HAP-1 (cell line): ENCODE data around the gene PHACTR1.
A peak's percentile ranks its signal among the peaks of the same experiment; 100 is the strongest.

Source experiments
- DNase-seq, 2 experiments: peaks; one replicate each; pipeline ENCODE4 v3.0.0-alpha.2; 2016 to 2020; ENCODE audit warnings: low spot score in 2 of 2
- H3K27me3 ChIP-seq: fragments of 250-450 bp; sonication (Bioruptor Pico); 2 replicates; pipeline ENCODE4 v1.5.1; 2020; ENCODE audit warnings: low read depth, mild to moderate bottlenecking, moderate library complexity
- H3K36me3 ChIP-seq: fragments of 250-450 bp; sonication (Bioruptor Pico); replicated peaks from 2 replicates; pipeline ENCODE4 v1.5.1; 2020; ENCODE audit warnings: mild to moderate bottlenecking
- H3K4me1 ChIP-seq: fragments of 250-450 bp; sonication (Bioruptor Pico); 2 replicates; pipeline ENCODE4 v1.5.1; 2020; ENCODE audit warnings: mild to moderate bottlenecking
- H3K4me3 ChIP-seq: fragments of 250-450 bp; sonication (Bioruptor Pico); 2 replicates; pipeline ENCODE4 v1.5.1; 2020; ENCODE audit warnings: mild to moderate bottlenecking, moderate library complexity
- H3K9me3 ChIP-seq: fragments of 250-450 bp; sonication (Bioruptor Pico); 2 replicates; pipeline ENCODE4 v1.5.1; 2020; ENCODE audit warnings: mild to moderate bottlenecking, moderate library complexity
- in situ Hi-C: fragments of 300-500 bp; cut with MboI; formaldehyde crosslinking; loops from 3 replicates; pipeline ENCODE4 v1.14.3; 2020; ENCODE audit warnings: low sequenced_read_pairs, inconsistent platforms, mixed read lengths

Gene PHACTR1

DNA sequence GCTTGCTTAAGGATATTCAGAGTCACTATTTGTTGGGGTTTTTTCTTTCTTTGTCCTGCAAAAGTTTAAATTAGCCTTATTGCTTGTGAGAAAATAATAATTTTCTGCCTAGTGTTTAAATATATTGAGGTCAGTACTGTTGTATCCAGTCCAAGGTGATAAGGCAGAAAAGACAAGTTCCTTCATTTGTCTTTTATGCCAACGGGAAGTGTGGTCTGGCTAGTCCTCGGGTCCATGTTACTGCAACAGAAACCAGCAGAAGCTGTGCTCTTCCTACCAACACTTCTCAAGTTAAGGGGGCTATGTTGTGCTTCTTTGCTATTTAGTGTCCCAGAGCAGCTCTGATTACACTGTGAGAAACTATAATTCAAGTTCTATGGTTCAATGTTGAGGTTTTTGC lies 310.6 kb downstream of the PHACTR1 start:
- no peaks in the 10 kb centered on the region for H3K27me3 ChIP-seq
- no peaks in the 10 kb centered on the region for H3K9me3 ChIP-seq
- H3K4me1 ChIP-seq: no peaks in the 10 kb centered on the region
- H3K4me3 ChIP-seq: no peak overlapping the region
- DNase-seq: no peak
- no peaks in the 10 kb centered on the region for H3K36me3 ChIP-seq
- in situ Hi-C loops: no loop called here

DNA sequence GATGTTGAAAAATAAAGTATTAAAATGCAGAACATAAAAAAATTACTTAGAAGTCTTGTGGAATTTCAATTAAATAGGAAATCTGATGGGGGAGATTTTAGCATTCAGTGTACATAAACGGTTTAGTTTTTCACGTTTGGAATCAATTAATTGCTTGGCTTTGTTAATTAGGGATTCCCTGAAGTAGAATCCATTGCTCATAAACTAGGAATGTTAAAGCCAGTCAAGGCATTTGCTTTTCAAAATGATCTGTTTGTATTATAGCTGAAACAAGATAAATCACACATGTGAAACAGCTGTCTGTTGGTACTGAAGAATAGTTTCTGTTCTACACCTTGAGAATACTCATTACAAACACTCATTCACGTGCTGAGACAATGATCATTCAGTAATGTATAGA lies 313.8 kb downstream of the PHACTR1 start:
- Histone ChIP-seq H3K4me1 (no peaks in the 10 kb centered on the region), H3K27me3 (no peaks in the 10 kb centered on the region), H3K36me3 (no peaks in the 10 kb centered on the region), H3K4me3 (no peak overlapping the region), H3K9me3 (no peaks in the 10 kb centered on the region)
- in situ Hi-C loops: no loop called here
- no peak for DNase-seq

DNA sequence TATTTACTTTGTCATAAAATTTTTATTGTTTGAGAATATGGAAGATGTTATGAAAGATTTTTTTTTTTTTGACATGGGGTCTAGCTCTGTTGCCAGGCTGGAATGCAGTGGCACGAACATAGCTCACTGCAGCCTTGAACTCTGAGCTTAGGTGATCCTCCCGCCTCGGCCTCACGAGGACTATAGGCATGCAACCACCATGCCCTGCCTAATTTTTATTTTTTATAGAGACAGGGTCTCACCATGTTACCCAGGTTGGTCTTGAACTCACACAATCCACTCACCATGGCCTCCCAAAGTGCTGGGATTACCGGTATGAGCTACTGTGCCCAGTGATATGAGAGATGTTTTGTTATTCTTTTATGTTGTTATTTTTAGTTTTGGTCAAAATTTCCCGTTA lies 316.0 kb downstream of the PHACTR1 start:
- H3K9me3 ChIP-seq: no peaks in the 10 kb centered on the region
- H3K36me3 ChIP-seq: no peaks in the 10 kb centered on the region
- no peaks in the 10 kb centered on the region for H3K27me3 ChIP-seq
- H3K4me1 ChIP-seq: no peaks in the 10 kb centered on the region
- in situ Hi-C loops: no loop called here
- H3K4me3 ChIP-seq: no peak overlapping the region
- no peak for DNase-seq

DNA sequence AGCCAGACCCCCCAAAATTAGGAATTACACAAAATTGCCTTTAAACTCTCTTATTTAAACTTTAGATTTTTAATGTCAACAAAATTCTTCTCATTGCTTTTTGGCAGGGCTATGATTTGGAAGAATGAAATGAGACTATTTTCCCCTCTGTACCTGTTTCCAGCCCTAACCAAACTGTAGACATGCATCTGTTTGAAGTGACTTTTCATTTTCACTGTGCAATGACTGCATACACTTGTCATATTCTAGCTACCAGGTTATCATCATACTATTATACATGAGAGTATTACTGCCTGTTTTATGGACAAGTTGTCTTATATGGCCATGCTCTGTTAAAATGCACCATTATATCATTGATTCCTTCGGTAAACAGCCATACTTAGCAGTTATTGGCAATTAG lies 316.6 kb downstream of the PHACTR1 start:
- Histone ChIP-seq H3K36me3 (no peaks in the 10 kb centered on the region), H3K27me3 (no peaks in the 10 kb centered on the region), H3K4me1 (no peaks in the 10 kb centered on the region), H3K4me3 (no peak overlapping the region), H3K9me3 (no peaks in the 10 kb centered on the region)
- in situ Hi-C loops: no loop called here
- DNase-seq: no peak

DNA sequence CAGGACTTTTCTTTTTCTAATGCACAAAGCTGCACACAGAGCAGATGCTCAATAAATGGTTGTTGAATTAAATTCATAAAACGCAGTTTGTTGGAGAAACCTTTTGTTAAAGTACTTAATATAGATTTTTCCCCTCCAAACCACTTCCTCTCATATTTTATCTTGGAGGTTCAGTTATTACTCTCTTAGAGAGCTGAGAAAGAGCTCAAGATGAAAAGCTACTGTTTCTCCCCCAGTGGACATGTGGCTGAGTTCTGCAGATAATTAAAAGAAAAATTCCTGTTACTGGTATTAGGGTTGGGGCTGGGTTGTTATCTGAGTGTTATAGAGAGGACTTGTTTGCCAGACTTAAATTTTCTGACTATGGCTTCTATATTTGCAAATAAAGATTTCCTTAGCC lies 317.7 kb downstream of the PHACTR1 start:
- Histone ChIP-seq H3K27me3 (no peaks in the 10 kb centered on the region), H3K4me1 (no peaks in the 10 kb centered on the region), H3K9me3 (no peaks in the 10 kb centered on the region), H3K4me3 (no peak overlapping the region), H3K36me3 (no peaks in the 10 kb centered on the region)
- in situ Hi-C loops: no loop called here
- no peak for DNase-seq

DNA sequence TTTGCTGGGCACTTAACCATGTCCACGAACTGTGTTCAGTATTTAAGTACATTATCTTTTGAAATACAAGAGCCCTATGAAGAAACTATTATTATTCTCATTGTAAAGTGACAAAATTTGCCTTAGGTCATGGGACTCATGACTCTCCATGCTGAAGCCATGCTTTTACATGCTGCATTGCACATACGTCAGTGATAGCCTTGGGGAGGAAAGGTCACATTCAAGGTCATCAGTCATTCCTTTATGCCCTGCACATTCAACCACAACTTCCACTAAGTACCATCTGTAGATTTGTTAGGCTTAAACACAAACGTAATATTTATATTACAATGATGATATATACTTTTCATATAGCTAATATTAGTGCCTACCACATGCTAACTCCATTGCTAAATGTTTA lies 319.0 kb downstream of the PHACTR1 start:
- Histone ChIP-seq H3K27me3 (no peaks in the 10 kb centered on the region), H3K36me3 (no peaks in the 10 kb centered on the region), H3K4me3 (no peak overlapping the region), H3K9me3 (no peaks in the 10 kb centered on the region), H3K4me1 (no peaks in the 10 kb centered on the region)
- in situ Hi-C loops: no loop called here
- no peak for DNase-seq

DNA sequence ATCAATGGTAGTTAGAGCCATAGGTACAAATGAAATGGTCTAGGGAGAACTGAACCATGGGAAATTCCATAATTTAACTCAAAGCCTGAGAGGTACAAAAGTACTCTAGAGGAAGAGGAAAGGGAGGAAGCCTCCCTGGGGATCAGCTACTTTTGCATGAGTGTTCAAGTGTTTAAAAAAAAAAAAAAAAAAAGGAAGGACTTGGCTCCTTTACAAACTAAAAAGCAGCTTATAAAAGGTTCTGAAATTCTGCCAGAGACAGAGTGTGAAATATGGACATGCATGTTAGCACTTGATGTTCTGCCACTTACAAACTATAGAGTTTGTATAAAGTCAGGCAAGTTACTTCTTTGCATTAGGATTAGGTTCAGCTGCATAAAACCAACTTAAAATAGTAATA lies 321.7 kb downstream of the PHACTR1 start:
- H3K4me3 ChIP-seq: no peak overlapping the region
- H3K9me3 ChIP-seq: no peaks in the 10 kb centered on the region
- in situ Hi-C loops: no loop called here
- DNase-seq: no peak
- H3K27me3 ChIP-seq: no peaks in the 10 kb centered on the region
- no peaks in the 10 kb centered on the region for H3K4me1 ChIP-seq
- H3K36me3 ChIP-seq: no peaks in the 10 kb centered on the region

DNA sequence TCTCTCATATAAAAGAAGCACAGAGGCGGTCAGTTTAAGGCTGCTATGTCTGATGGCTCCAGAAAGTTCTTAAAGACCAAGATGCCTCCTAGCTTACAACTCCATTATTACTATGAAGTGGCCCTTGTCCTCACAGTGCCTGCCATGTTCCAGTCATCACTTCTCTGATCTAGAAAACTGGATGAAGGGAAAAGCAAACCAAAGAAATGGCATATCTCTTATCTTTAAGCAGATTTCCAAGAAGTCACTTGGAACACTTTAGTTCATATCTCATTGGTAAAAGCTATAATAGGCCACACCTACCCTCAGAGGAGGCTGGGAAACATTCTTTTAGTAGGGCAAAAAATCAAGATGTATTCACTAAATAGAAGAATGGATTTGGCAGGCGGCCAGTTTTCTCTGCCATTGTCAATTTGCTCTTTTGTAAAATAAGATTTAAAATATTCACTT lies 322.2 kb downstream of the PHACTR1 start:
- H3K4me1 ChIP-seq: no peaks in the 10 kb centered on the region
- H3K27me3 ChIP-seq: no peaks in the 10 kb centered on the region
- H3K4me3 ChIP-seq: no peak overlapping the region
- H3K9me3 ChIP-seq: no peaks in the 10 kb centered on the region
- in situ Hi-C loops: no loop called here
- no peaks in the 10 kb centered on the region for H3K36me3 ChIP-seq
- DNase-seq: peak in 1 of 2 experiments; percentile 10

DNA sequence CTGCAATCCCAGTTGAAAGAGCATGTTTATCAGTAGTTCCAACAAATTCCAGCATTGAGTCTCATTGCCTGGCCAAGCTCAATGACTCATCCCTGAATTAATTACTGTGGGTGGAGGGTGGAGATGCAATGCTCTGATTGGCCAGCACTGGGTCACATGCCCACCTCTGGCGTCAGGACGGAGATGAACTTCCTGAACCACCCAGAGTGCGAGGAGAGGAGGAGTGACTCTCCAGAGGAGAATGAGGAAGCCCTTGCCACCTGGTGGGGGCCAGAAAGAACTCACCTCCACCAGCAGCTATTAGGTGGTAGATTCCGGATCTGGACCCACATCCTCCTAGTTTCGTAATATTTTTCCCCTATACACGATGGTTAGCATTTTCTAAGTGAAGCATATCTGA lies 327.8 kb downstream of the PHACTR1 start:
- peak in 1 of 2 experiments; percentile 9 for DNase-seq
- in situ Hi-C loops: no loop called here

DNA sequence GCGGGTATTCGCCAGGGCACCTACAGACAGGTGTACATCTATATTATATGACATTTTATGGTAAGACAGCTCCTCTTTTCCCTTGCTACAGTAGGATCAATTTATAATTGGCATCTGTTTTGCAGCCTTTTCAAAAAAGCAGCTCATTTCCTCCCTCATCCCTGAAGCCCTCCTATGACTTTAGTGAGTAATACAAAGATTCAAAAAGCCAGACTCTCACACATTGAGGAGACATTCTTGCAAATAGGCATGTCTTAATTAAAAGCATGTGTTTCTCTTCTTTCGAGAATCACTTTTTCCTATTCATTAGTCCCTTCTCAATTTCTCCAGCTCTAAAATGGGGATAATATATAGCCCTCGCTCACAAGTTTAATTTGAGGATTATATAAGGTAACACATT lies 328.3 kb downstream of the PHACTR1 start:
- in situ Hi-C loops: no loop called here
- no peaks in the 10 kb centered on the region for H3K9me3 ChIP-seq
- no peaks in the 10 kb centered on the region for H3K27me3 ChIP-seq
- DNase-seq: no peak
- H3K36me3 ChIP-seq: no peaks in the 10 kb centered on the region
- no peaks in the 10 kb centered on the region for H3K4me1 ChIP-seq
- H3K4me3 ChIP-seq: no peak overlapping the region

More for the DNA sequence above, 327.8 kb downstream of the PHACTR1 start:
- no peaks in the 10 kb centered on the region for H3K9me3 ChIP-seq
- H3K4me3 ChIP-seq: no peak overlapping the region
- no peaks in the 10 kb centered on the region for H3K4me1 ChIP-seq
- H3K27me3 ChIP-seq: no peaks in the 10 kb centered on the region
- H3K36me3 ChIP-seq: no peaks in the 10 kb centered on the region

DNA sequence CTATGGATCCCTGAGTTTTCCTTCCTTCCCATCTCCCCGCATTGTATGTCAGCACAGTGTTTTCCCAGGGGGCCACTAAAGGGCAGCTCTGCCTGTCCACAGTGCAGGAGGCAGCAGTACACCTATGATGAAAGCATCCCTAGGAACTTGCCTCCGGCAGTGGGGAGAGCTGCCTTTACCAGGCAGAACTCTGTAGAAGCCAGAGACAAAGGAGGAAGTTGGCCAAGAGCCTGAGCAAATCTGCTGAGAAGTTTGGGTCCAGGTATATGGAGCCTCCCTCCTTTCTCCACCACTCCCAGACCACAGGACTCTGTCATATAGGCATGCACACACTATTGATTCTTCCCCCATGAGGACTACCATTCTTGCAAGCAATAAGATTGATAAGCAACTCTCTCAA lies 329.1 kb downstream of the PHACTR1 start:
- H3K36me3 ChIP-seq: no peaks in the 10 kb centered on the region
- in situ Hi-C loops: no loop called here
- no peak overlapping the region for H3K4me3 ChIP-seq
- H3K9me3 ChIP-seq: no peaks in the 10 kb centered on the region
- H3K4me1 ChIP-seq: no peaks in the 10 kb centered on the region
- no peak for DNase-seq
- H3K27me3 ChIP-seq: no peaks in the 10 kb centered on the region

DNA sequence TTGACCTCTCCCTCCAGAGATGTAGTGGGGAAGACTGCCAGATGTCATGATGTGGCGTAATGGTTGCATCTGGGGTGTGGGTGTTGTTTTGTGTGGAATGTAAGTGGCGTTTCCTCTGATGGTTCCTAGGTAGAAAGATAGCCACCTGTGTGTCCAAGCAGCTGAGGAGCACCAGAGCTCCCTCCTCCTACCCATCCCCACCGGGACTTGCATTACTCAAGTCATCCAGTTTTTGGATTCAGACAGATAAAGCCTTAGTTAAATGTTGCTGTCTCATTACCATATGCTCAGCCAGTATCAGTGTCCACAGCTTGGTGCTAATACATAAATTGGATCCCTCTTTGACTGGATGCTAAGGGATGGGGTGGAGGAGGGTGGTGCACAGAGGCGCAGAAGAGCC lies 329.5 kb downstream of the PHACTR1 start:
- Histone ChIP-seq H3K4me1 (no peaks in the 10 kb centered on the region), H3K4me3 (no peak overlapping the region), H3K9me3 (no peaks in the 10 kb centered on the region), H3K36me3 (no peaks in the 10 kb centered on the region), H3K27me3 (no peaks in the 10 kb centered on the region)
- in situ Hi-C loops: no loop called here
- DNase-seq: no peak

DNA sequence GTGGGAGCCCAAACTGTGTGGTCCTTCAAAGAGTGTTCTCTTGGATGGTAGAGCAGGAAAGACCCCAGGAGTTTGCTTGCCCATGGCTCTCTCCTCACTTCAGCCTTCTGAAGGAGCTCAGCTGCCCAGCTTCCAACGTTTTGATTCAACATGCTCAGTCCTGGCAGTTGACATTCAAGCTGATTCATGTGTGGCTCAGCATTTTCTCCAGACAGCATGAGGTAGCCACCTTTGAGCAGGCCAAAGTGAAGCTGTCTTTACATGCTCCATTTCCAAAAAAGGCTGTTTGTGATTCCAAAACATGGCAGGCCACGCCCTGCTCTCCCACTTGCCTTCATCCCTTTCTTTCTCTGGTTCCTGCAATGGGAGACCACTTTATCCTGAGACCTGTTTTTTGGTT lies 331.5 kb downstream of the PHACTR1 start:
- H3K36me3 ChIP-seq: no peaks in the 10 kb centered on the region
- no peak for DNase-seq
- no peaks in the 10 kb centered on the region for H3K27me3 ChIP-seq
- H3K4me1 ChIP-seq: no peaks in the 10 kb centered on the region
- in situ Hi-C loops: no loop called here
- no peaks in the 10 kb centered on the region for H3K9me3 ChIP-seq
- H3K4me3 ChIP-seq: no peak overlapping the region

DNA sequence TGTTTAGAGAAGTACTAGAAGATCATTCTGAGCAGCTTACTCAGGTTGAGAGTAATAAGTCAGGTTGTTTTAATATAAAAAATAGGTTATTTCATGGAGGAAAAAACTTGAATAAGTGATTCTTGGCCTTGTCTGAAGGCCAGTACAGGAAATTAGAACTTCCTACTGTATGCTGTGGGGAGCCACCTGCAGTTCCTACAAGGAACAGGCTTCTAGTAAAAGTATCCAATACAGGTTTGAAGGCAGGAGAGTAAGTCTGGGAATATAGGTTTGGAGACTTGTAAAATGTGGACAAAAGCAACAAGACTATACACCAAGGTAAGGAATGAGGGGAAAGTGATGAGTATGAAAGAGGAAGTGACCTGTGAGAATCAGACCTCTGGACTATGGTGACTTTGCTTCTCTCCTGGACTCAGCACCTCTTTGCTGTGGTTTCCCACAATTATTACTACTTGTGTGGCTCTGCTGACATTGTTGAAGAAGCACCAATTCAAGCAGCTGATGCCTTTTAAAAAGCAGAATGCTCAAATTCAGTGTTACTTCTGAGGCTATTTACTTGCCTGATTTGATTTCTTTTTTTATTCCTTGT lies 333.2 kb downstream of the PHACTR1 start:
- Histone ChIP-seq H3K4me1 (no peaks in the 10 kb centered on the region), H3K36me3 (no peaks in the 10 kb centered on the region), H3K9me3 (no peaks in the 10 kb centered on the region), H3K27me3 (no peaks in the 10 kb centered on the region), H3K4me3 (no peak overlapping the region)
- DNase-seq: no peak
- in situ Hi-C loops: no loop called here

DNA sequence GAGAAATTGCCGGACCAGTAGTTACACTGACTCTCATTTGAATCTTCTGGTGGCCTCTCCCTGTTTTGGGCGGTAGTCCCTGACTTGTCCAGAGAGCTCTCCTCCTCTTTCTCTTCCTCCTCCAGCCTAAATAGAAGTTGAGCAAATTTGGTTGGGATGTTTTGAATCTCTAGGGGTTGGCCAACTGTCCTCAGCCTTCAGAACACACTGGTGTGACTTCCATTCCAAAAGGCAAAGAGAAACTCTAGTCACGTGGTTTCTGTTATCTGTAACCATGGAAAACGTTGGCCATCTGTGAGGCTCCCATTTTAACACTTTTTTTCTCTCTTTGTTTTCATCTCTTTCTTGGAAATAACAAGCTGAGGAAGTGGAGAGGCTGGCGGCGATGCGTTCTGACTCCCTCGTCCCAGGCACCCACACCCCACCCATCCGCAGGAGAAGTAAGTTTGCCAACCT lies 336.5 kb downstream of the PHACTR1 start:
- Histone ChIP-seq H3K4me3 (no peak overlapping the region), H3K4me1 (no peaks in the 10 kb centered on the region), H3K9me3 (no peaks in the 10 kb centered on the region), H3K36me3 (no peaks in the 10 kb centered on the region), H3K27me3 (no peaks in the 10 kb centered on the region)
- DNase-seq: no peak
- in situ Hi-C loops: no loop called here
